Measurements from ENCODE around the gene IRF8. TPM values are rescaled to one million over a fixed set of nuclear protein-coding genes. Genes with fewer than 3 reads are reported as not detected.

Gene IRF8
- total RNA-seq, 1 experiment from 2014 or later = not detected

DNA sequence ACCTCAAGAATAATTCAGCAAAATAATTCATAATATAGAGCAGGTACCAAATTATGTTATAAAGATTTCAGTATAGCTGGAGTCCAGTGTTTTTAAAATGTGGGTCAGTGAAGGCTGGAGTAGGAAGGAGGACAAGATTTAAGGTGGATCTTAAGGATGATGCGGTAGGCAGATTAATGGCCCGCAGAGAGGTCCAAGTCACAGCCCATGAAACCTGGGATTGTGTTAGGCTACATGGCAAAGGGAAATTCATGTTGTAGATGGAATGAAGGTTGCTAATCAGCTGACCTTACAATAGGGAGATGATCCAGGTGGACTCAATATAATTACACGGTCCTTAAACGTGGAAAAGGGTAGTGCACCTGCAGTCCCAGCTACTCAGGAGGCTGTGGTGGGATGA, 6.2 kb upstream of the IRF8 start:
- intact Hi-C loops (cut with micrococcal nuclease) = no loop called here
- TF ChIP-seq, protein P1, sequence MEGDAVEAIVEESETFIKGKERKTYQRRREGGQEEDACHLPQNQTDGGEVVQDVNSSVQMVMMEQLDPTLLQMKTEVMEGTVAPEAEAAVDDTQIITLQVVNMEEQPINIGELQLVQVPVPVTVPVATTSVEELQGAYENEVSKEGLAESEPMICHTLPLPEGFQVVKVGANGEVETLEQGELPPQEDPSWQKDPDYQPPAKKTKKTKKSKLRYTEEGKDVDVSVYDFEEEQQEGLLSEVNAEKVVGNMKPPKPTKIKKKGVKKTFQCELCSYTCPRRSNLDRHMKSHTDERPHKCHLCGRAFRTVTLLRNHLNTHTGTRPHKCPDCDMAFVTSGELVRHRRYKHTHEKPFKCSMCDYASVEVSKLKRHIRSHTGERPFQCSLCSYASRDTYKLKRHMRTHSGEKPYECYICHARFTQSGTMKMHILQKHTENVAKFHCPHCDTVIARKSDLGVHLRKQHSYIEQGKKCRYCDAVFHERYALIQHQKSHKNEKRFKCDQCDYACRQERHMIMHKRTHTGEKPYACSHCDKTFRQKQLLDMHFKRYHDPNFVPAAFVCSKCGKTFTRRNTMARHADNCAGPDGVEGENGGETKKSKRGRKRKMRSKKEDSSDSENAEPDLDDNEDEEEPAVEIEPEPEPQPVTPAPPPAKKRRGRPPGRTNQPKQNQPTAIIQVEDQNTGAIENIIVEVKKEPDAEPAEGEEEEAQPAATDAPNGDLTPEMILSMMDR (IDR thresholded peaks at IDR 0.05; ENCODE audit: unreplicated experiment) = no peak
- POLR2A ChIA-PET = no interaction called here
- peaks cover 77% of the 10 kb centered on the region for H3K27me3 Mint-ChIP-seq (ENCODE audit: insufficient read depth, unreplicated experiment)
- no peak for DNase-seq (ENCODE audit: unreplicated experiment)
- no TSS peak for BruUV-seq (replicated peaks)
- CTCF ChIA-PET = interaction anchor here (0.7 kb wide), 1 partner anchor 614 kb away, joined by 3 read pairs; no protein-coding TSS in a partner anchor
- no peak overlapping the region for H3K27ac Mint-ChIP-seq (ENCODE audit: low read depth, unreplicated experiment)
- no peaks in the 10 kb centered on the region for H3K9me3 Mint-ChIP-seq (ENCODE audit: unreplicated experiment)
- H3K36me3 Mint-ChIP-seq (ENCODE audit: insufficient read depth, unreplicated experiment) = no peaks in the 10 kb centered on the region
- no peaks in the 10 kb centered on the region for H3K4me1 Mint-ChIP-seq (ENCODE audit: insufficient read depth, unreplicated experiment)
- no peak overlapping the region for H3K4me3 Mint-ChIP-seq (ENCODE audit: unreplicated experiment)

DNA sequence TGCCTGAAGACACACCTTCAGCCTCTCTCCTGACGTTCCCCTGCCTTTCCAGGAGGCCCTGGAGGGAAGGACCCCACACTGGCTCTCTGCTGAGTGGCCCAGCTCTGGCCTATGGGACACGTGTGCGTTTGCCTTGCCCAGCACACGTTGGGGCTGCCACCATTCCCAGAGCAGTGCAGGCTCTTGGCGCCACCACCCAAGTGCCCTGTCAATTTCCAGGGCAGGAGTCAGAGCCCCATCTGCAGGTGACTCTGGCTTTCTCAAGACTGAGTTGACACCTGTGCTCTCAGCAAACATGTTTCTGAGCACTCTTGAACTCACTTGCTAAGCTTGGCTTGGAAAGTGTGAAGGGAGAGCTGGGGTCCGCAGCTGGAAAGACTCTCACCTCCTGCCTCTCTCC, 4.7 kb upstream of the IRF8 start:
- H3K4me3 Mint-ChIP-seq (ENCODE audit: unreplicated experiment) = no peak overlapping the region
- peak; percentile 14 for DNase-seq (ENCODE audit: unreplicated experiment)
- TF ChIP-seq, protein P1 (IDR thresholded peaks at IDR 0.05; ENCODE audit: unreplicated experiment) = no peak
- intact Hi-C loops (cut with micrococcal nuclease) = no loop called here
- ChIA-PET POLR2A (no interaction called here), CTCF (interaction anchor here (1.6 kb wide), 1 partner anchor 74 kb away, joined by 5 read pairs; no protein-coding TSS in a partner anchor)
- H3K27ac Mint-ChIP-seq (ENCODE audit: low read depth, unreplicated experiment) = no peak overlapping the region
- peaks cover 77% of the 10 kb centered on the region for H3K27me3 Mint-ChIP-seq (ENCODE audit: insufficient read depth, unreplicated experiment)
- no peaks in the 10 kb centered on the region for H3K9me3 Mint-ChIP-seq (ENCODE audit: unreplicated experiment)
- no peaks in the 10 kb centered on the region for H3K36me3 Mint-ChIP-seq (ENCODE audit: insufficient read depth, unreplicated experiment)
- no peaks in the 10 kb centered on the region for H3K4me1 Mint-ChIP-seq (ENCODE audit: insufficient read depth, unreplicated experiment)
- BruUV-seq (replicated peaks) = no TSS peak

GRCh38 chr16:85897382-85897781, 1.6 kb upstream of the IRF8 start:
- Mint-ChIP-seq H3K27me3 (ENCODE audit: insufficient read depth, unreplicated experiment) (peaks cover 99% of the 10 kb centered on the region), H3K4me3 (ENCODE audit: unreplicated experiment) (no peak overlapping the region), H3K4me1 (ENCODE audit: insufficient read depth, unreplicated experiment) (no peaks in the 10 kb centered on the region), H3K9me3 (ENCODE audit: unreplicated experiment) (no peaks in the 10 kb centered on the region), H3K27ac (ENCODE audit: low read depth, unreplicated experiment) (no peak overlapping the region), H3K36me3 (ENCODE audit: insufficient read depth, unreplicated experiment) (no peaks in the 10 kb centered on the region)
- BruUV-seq (replicated peaks) = no TSS peak
- ChIA-PET CTCF (interaction anchor here (0.6 kb wide), 1 partner anchor 78 kb away, joined by 5 read pairs; no protein-coding TSS in a partner anchor), POLR2A (no interaction called here)
- intact Hi-C loops (cut with micrococcal nuclease) = no loop called here
- no peak for DNase-seq (ENCODE audit: unreplicated experiment)
- TF ChIP-seq, protein P1 (IDR thresholded peaks at IDR 0.05; ENCODE audit: unreplicated experiment) = no peak

- intact Hi-C loops (cut with micrococcal nuclease) = no loop called here
- POLR2A ChIA-PET = no interaction called here
- Mint-ChIP-seq H3K4me1 (ENCODE audit: insufficient read depth, unreplicated experiment) (no peaks in the 10 kb centered on the region), H3K27ac (ENCODE audit: low read depth, unreplicated experiment) (no peak overlapping the region), H3K9me3 (ENCODE audit: unreplicated experiment) (no peaks in the 10 kb centered on the region), H3K36me3 (ENCODE audit: insufficient read depth, unreplicated experiment) (no peaks in the 10 kb centered on the region), H3K4me3 (ENCODE audit: unreplicated experiment) (no peak overlapping the region), H3K27me3 (ENCODE audit: insufficient read depth, unreplicated experiment) (peaks cover 99% of the 10 kb centered on the region)
- TF ChIP-seq, protein P1 (IDR thresholded peaks at IDR 0.05; ENCODE audit: unreplicated experiment) = no peak
- DNase-seq (ENCODE audit: unreplicated experiment) = no peak
- CTCF ChIA-PET = no interaction called here
- no TSS peak for BruUV-seq (replicated peaks)
These were observed 482 bp downstream of the IRF8 start for GRCh38 chr16:85899444-85899843.
